HepG2 (cell line): ENCODE measurements around the gene ITCH. TPM values are rescaled to one million over a fixed set of nuclear protein-coding genes. Genes with fewer than 3 reads are reported as not detected.

Experiments used
- ADNP ChIP-seq: sonication (generic); formaldehyde crosslinking; IDR thresholded peaks from 2 replicates; pipeline ENCODE4 v1.4.0; 2020; ENCODE audit warnings: missing genetic modification reagents
- AKAP8 ChIP-seq: sonication (generic); formaldehyde crosslinking; IDR thresholded peaks from 2 replicates; pipeline ENCODE4 v1.5.1; 2020; ENCODE audit warnings: mild to moderate bottlenecking, missing genetic modification reagents
- CHCHD3 ChIP-seq: sonication (generic); formaldehyde crosslinking; IDR thresholded peaks from 2 replicates; pipeline ENCODE4 v1.8.0; 2022; ENCODE audit warnings: mild to moderate bottlenecking, missing genetic modification reagents, moderate library complexity
- IRF2 ChIP-seq: IDR thresholded peaks from 2 replicates; pipeline ENCODE4 v1.6.1; 2018; ENCODE audit warnings: missing genetic modification reagents, missing compliant biosample characterization
- KLF15 ChIP-seq: sonication (generic); formaldehyde crosslinking; IDR thresholded peaks from 2 replicates; pipeline ENCODE4 v1.8.1; 2023; ENCODE audit warnings: borderline replicate concordance, mild to moderate bottlenecking, inconsistent platforms, missing genetic modification reagents, mixed read lengths
- NAIF1 ChIP-seq: sonication (generic); formaldehyde crosslinking; IDR thresholded peaks from 2 replicates; pipeline ENCODE4 v1.5.0; 2020; ENCODE audit warnings: mild to moderate bottlenecking, missing genetic modification reagents, borderline replicate concordance
- NONO ChIP-seq, 2 experiments: fragments of 450-650 bp in 1 of 2; sonication (generic) in 1 of 2; formaldehyde crosslinking in 1 of 2; IDR thresholded peaks in 1 of 2; conservative IDR thresholded peaks in 1 of 2; 2 replicates each; pipeline versions ENCODE4 v1.6.1 to v1.8.0; 2017 to 2022; ENCODE audit warnings: mild to moderate bottlenecking in 1 of 2, missing genetic modification reagents in 1 of 2, moderate library complexity in 1 of 2
- PHB2 ChIP-seq: fragments of 450-650 bp; IDR thresholded peaks from 2 replicates; pipeline ENCODE4 v1.6.1; 2018; ENCODE audit not compliant: partially characterized antibody
- RBM39 ChIP-seq: fragments of 200-400 bp; formaldehyde crosslinking; IDR thresholded peaks from one replicate; pipeline ENCODE4 v1.6.1; 2018; ENCODE audit warnings: antibody characterized with exemption, mild to moderate bottlenecking, low read depth, low read length; ENCODE audit not compliant: poor library complexity, severe bottlenecking
- SAFB2 ChIP-seq: sonication (generic); formaldehyde crosslinking; IDR thresholded peaks from 2 replicates; pipeline ENCODE4 v1.5.1; 2020; ENCODE audit warnings: missing genetic modification reagents, low read depth, mild to moderate bottlenecking, borderline replicate concordance
- SNRNP70 ChIP-seq: fragments of 200-400 bp; formaldehyde crosslinking; IDR thresholded peaks from 2 replicates; pipeline ENCODE4 v1.6.1; 2017; ENCODE audit warnings: mild to moderate bottlenecking, low read depth, low read length, moderate library complexity
- ZMYM2 ChIP-seq: sonication (generic); formaldehyde crosslinking; IDR thresholded peaks from 2 replicates; pipeline ENCODE4 v1.8.0; 2022; ENCODE audit warnings: mild to moderate bottlenecking, missing genetic modification reagents
- ZNF569 ChIP-seq: sonication (generic); formaldehyde crosslinking; IDR thresholded peaks from 2 replicates; pipeline ENCODE4 v1.5.0; 2020; ENCODE audit warnings: mild to moderate bottlenecking, missing genetic modification reagents, moderate library complexity, borderline replicate concordance
- ZNF577 ChIP-seq: sonication (generic); formaldehyde crosslinking; IDR thresholded peaks from 2 replicates; pipeline ENCODE4 v1.4.0; 2020; ENCODE audit warnings: mild to moderate bottlenecking, low read depth, missing genetic modification reagents, borderline replicate concordance
- ZNF589 ChIP-seq: sonication (generic); formaldehyde crosslinking; conservative IDR thresholded peaks from 2 replicates; pipeline ENCODE4 v1.8.0; 2022; ENCODE audit warnings: mild to moderate bottlenecking, moderate library complexity, missing genetic modification reagents
- polyA plus RNA-seq, 8 experiments: library from polyadenylated mRNA; depleted of rRNA in 3 of 8; stranded (reverse) in 7 of 8; unstranded in 1 of 8; fragments of >200 nt; fragmentation: Illumina TruSeq in 4 of 8; extraction: Trizol in 4 of 8; gene quantifications; 2 replicates each; pipeline versions ENCODE4 v1.2.1 to v1.2.3, GENCODE V29; 2011 to 2016; ENCODE audit warnings: low read depth in 4 of 8, missing spikeins in 1 of 8, mixed read lengths in 1 of 8; ENCODE audit not compliant: insufficient read depth in 1 of 8
- total RNA-seq, 5 experiments: library from RNA; depleted of rRNA; stranded (reverse); fragments of >200 nt; fragmentation: Illumina TruSeq; extraction: Trizol; gene quantifications; 2 replicates each; pipeline ENCODE4 v1.2.3, GENCODE V29; 2016; ENCODE audit warnings: low read depth in 1 of 5
- TF ChIP-seq, protein P1 (sequence below): IDR thresholded peaks from 2 replicates; pipeline ENCODE4 v1.6.1; 2016; ENCODE audit warnings: low read depth, borderline replicate concordance
- TF ChIP-seq, protein P2 (sequence below): sonication (generic); formaldehyde crosslinking; IDR thresholded peaks from 2 replicates; pipeline ENCODE4 v1.4.0; 2020; ENCODE audit warnings: mild to moderate bottlenecking, missing genetic modification reagents
- TF ChIP-seq, protein P3 (sequence below): sonication (generic); IDR thresholded peaks from 2 replicates; pipeline ENCODE4 v1.6.1; 2016; ENCODE audit warnings: low read depth, borderline replicate concordance
- TF ChIP-seq, protein P4 (sequence below): IDR thresholded peaks from 2 replicates; pipeline ENCODE4 v1.6.1; 2016; ENCODE audit warnings: mild to moderate bottlenecking
- TF ChIP-seq, protein P5 (sequence below): sonication (generic); formaldehyde crosslinking; IDR thresholded peaks from 2 replicates; pipeline ENCODE4 v1.5.0; 2020; ENCODE audit warnings: missing genetic modification reagents
- TF ChIP-seq, protein P6 (sequence below): IDR thresholded peaks from 2 replicates; pipeline ENCODE4 v1.4.0; 2020; ENCODE audit warnings: mild to moderate bottlenecking, missing genetic modification reagents

Gene ITCH
- total and polyA plus RNA-seq, 2 of the 13 experiments (the other 11 are each of a cell fraction or from before 2014, with no cell fraction given), result 20.5 to 112 TPM

DNA sequence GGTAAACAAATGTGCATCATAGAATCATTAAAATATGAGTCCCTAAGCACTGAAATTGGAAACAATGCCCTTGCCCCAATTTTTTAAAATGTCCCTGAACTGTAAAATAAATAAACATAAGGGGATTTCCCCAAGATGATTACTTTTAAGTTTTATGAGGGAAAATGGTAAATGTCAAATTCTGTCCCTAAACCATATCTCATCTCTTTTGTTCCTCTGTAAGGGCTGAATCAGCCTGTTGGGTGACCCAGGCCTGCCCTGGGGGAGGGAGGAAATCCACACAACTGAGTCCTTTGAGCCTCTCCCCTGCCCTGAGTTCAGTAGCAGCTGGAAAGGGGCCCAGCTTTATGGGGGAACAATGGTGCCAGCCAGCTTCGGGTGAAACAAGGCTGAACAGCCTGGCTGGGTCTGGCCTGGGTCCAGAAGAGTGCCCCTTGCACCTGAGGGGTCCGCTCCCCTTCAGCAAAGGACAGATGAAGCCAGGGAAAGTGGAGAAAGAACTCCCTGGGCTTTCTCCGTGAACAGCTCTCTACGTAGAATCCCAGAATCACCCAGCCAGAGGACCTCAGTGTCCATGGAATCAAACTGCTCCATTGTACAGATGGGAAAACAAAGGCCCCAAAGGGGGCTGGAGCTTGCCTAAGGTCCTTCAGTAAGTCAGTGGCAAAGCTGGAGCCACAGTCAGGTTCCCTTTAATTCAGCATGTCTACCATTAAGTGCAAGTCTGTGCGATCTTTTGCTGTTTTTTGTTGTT lies 28.2 kb upstream of the ITCH start (continued):
- TF ChIP-seq NAIF1 (CRISPR knock-in tag), result no peak
- no peak for TF ChIP-seq PHB2
- no peak for TF ChIP-seq KLF15 (CRISPR knock-in tag)
- TF ChIP-seq, protein P1, sequence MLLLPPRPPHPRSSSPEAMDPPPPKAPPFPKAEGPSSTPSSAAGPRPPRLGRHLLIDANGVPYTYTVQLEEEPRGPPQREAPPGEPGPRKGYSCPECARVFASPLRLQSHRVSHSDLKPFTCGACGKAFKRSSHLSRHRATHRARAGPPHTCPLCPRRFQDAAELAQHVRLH (CRISPR knock-in tag), result no peak
- no peak for TF ChIP-seq SAFB2 (CRISPR knock-in tag)
- TF ChIP-seq, protein P2, sequence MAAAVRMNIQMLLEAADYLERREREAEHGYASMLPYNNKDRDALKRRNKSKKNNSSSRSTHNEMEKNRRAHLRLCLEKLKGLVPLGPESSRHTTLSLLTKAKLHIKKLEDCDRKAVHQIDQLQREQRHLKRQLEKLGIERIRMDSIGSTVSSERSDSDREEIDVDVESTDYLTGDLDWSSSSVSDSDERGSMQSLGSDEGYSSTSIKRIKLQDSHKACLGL, result no peak
- TF ChIP-seq, protein P3, sequence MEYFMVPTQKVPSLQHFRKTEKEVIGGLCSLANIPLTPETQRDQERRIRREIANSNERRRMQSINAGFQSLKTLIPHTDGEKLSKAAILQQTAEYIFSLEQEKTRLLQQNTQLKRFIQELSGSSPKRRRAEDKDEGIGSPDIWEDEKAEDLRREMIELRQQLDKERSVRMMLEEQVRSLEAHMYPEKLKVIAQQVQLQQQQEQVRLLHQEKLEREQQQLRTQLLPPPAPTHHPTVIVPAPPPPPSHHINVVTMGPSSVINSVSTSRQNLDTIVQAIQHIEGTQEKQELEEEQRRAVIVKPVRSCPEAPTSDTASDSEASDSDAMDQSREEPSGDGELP, result peak; percentile 81
- no peak for TF ChIP-seq AKAP8 (CRISPR knock-in tag)
- 0 out of 2 replicates have a peak, but pooled peaks have one; percentile 35 for TF ChIP-seq IRF2 (CRISPR knock-in tag)
- TF ChIP-seq SNRNP70, result no peak
- TF ChIP-seq ZNF589 (CRISPR knock-in tag), result no peak
- TF ChIP-seq, protein P4, sequence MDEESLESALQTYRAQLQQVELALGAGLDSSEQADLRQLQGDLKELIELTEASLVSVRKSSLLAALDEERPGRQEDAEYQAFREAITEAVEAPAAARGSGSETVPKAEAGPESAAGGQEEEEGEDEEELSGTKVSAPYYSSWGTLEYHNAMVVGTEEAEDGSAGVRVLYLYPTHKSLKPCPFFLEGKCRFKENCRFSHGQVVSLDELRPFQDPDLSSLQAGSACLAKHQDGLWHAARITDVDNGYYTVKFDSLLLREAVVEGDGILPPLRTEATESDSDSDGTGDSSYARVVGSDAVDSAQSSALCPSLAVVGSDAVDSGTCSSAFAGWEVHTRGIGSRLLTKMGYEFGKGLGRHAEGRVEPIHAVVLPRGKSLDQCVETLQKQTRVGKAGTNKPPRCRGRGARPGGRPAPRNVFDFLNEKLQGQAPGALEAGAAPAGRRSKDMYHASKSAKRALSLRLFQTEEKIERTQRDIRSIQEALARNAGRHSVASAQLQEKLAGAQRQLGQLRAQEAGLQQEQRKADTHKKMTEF (CRISPR knock-in tag), result no peak
- TF ChIP-seq NONO (IDR thresholded peaks at IDR 0.05), result no peak
- no peak for TF ChIP-seq NONO (CRISPR knock-in tag; conservative IDR thresholded peaks at IDR 0.05)
- TF ChIP-seq, protein P5, sequence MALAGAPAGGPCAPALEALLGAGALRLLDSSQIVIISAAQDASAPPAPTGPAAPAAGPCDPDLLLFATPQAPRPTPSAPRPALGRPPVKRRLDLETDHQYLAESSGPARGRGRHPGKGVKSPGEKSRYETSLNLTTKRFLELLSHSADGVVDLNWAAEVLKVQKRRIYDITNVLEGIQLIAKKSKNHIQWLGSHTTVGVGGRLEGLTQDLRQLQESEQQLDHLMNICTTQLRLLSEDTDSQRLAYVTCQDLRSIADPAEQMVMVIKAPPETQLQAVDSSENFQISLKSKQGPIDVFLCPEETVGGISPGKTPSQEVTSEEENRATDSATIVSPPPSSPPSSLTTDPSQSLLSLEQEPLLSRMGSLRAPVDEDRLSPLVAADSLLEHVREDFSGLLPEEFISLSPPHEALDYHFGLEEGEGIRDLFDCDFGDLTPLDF (CRISPR knock-in tag), result no peak
- peak; percentile 96 for TF ChIP-seq ADNP (CRISPR knock-in tag)
- no peak for TF ChIP-seq RBM39
- TF ChIP-seq, protein P6, sequence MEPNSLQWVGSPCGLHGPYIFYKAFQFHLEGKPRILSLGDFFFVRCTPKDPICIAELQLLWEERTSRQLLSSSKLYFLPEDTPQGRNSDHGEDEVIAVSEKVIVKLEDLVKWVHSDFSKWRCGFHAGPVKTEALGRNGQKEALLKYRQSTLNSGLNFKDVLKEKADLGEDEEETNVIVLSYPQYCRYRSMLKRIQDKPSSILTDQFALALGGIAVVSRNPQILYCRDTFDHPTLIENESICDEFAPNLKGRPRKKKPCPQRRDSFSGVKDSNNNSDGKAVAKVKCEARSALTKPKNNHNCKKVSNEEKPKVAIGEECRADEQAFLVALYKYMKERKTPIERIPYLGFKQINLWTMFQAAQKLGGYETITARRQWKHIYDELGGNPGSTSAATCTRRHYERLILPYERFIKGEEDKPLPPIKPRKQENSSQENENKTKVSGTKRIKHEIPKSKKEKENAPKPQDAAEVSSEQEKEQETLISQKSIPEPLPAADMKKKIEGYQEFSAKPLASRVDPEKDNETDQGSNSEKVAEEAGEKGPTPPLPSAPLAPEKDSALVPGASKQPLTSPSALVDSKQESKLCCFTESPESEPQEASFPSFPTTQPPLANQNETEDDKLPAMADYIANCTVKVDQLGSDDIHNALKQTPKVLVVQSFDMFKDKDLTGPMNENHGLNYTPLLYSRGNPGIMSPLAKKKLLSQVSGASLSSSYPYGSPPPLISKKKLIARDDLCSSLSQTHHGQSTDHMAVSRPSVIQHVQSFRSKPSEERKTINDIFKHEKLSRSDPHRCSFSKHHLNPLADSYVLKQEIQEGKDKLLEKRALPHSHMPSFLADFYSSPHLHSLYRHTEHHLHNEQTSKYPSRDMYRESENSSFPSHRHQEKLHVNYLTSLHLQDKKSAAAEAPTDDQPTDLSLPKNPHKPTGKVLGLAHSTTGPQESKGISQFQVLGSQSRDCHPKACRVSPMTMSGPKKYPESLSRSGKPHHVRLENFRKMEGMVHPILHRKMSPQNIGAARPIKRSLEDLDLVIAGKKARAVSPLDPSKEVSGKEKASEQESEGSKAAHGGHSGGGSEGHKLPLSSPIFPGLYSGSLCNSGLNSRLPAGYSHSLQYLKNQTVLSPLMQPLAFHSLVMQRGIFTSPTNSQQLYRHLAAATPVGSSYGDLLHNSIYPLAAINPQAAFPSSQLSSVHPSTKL, result no peak
- TF ChIP-seq ZNF569 (CRISPR knock-in tag), result no peak
- no peak for TF ChIP-seq ZNF577 (CRISPR knock-in tag)
- no peak for TF ChIP-seq CHCHD3 (CRISPR knock-in tag)
- TF ChIP-seq ZMYM2 (CRISPR knock-in tag), result peak; percentile 84
